Esophagus muscularis mucosa (tissue), 4 donors: Measurements from ENCODE around the gene EPB41. TPM values are rescaled to one million over a fixed set of nuclear protein-coding genes. Genes with fewer than 3 reads are reported as not detected.
"Not testable (repeated sequence)": the region's sequence is repeated elsewhere in the genome, so short reads cannot be mapped to it uniquely, and the experiment has no call there.

Experiments
- DNase-seq: peaks from one replicate; pipeline ENCODE4 v3.0.0-alpha.2; 2017; ENCODE audit errors: extremely low spot score
- H3K27ac ChIP-seq, 4 donors: fragments of 200-600 bp; sonication (generic); replicated peaks in 1 of 4; 1 replicate in 3 of 4; 2 replicates in 1 of 4; pipeline ENCODE4 v1.5.1; 2016 to 2019; ENCODE audit warnings: mild to moderate bottlenecking in 1 of 4
- H3K27me3 ChIP-seq, 4 donors: fragments of 200-600 bp; sonication (generic); one replicate each; pipeline versions ENCODE4 v1.5.1 to v1.6.0; 2016 to 2019
- H3K36me3 ChIP-seq, 4 donors: fragments of 200-600 bp; sonication (generic); one replicate each; pipeline ENCODE4 v1.5.1; 2016 to 2019
- H3K4me1 ChIP-seq, 4 donors: fragments of 200-600 bp; sonication (generic); one replicate each; pipeline ENCODE4 v1.5.1; 2016 to 2019
- H3K4me3 ChIP-seq, 4 donors: fragments of 200-600 bp; sonication (generic); 1 replicate in 2 of 4; 2 replicates in 2 of 4; pipeline ENCODE4 v1.5.1; 2016 to 2019; ENCODE audit warnings: mild to moderate bottlenecking in 4 of 4, moderate library complexity in 1 of 4
- H3K9me3 ChIP-seq, 4 donors: fragments of 200-600 bp; sonication (generic); 1 replicate in 3 of 4; 2 replicates in 1 of 4; pipeline ENCODE4 v1.5.1; 2016 to 2019
- EP300 ChIP-seq: sonication (generic); formaldehyde crosslinking; IDR thresholded peaks from one replicate; pipeline ENCODE4 v1.6.1; 2017; ENCODE audit warnings: antibody characterized with exemption
- POLR2A ChIP-seq: fragments of 450-650 bp; IDR thresholded peaks from one replicate; pipeline ENCODE4 v1.6.1; 2017; ENCODE audit warnings: antibody characterized with exemption, moderate library complexity, mild to moderate bottlenecking, low read depth
- POLR2AphosphoS5 ChIP-seq, 2 donors: sonication (generic); formaldehyde crosslinking; IDR thresholded peaks; one replicate each; pipeline ENCODE4 v1.6.1; 2017; ENCODE audit warnings: antibody characterized with exemption in 2 of 2
- WGBS: methylation state at CpG from one replicate; pipeline ENCODE4 v1.1.5; 2018; 5-methylcytosine and 5-hydroxymethylcytosine counted together
- intact Hi-C: fragments of 100-400 bp; cut with DNase I; formaldehyde crosslinking; loops from one replicate; pipeline ENCODE4 v1.15.1; 2023
- total RNA-seq, 4 donors: library from RNA; depleted of rRNA; stranded (reverse); fragments of >200 nt; gene quantifications; one replicate each; pipeline versions ENCODE4 v1.1.0 to v1.2.1, GENCODE V29; 2016
- TF ChIP-seq, protein P1 (sequence below), 3 experiments: fragments of 200-600 bp in 2 of 3; fragments of 450-650 bp in 1 of 3; sonication (generic) in 2 of 3; IDR thresholded peaks; one replicate each; pipeline ENCODE4 v1.5.1; 2017 to 2019; ENCODE audit warnings: antibody characterized with exemption in 3 of 3, mild to moderate bottlenecking in 2 of 3, moderate library complexity in 1 of 3

Gene EPB41
- total RNA-seq, 4 donors from 2014 or later: 18.2 to 24.6 (median 18.5) TPM

DNA sequence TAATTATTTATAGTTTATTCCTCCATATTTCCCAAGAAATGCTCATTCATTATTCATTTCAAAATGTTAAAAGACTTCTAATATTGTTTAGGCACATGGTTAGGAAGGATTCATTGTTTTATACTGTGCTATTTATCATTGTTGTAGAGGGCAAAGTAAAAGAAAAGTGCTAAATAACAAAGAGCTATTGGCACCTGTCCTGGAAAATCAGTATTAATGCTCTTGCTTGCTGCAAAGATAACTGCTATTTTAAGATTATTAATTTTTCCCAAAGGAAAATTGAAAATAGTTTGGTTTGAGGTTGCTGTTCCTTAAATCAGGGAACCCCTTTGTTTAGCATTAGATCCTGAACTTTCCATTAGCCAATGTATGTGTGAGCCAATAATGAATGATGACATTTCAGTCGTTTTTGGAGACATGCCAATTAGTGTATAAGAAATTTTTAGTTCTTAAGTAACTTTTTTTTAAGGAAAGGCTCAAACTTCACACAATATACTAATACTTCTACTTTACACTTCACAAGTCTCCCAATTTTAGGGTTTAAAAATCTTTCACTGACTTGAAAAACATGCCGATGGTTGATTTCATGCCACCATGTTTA lies 39.9 kb downstream of the EPB41 start:
- Histone ChIP-seq H3K4me3 (no peak overlapping the region), H3K27ac (no peak overlapping the region), H3K36me3 (no peaks in the 10 kb centered on the region), H3K9me3 (no peaks in the 10 kb centered on the region), H3K4me1 (peaks cover 7 to 10% (median 9%) of the 10 kb centered on the region in 4 donors), H3K27me3 (no peaks in the 10 kb centered on the region)
- 54% methylated on average over 2 of the region's 2 CpGs for WGBS
- no peak for DNase-seq
- TF ChIP-seq, protein P1, sequence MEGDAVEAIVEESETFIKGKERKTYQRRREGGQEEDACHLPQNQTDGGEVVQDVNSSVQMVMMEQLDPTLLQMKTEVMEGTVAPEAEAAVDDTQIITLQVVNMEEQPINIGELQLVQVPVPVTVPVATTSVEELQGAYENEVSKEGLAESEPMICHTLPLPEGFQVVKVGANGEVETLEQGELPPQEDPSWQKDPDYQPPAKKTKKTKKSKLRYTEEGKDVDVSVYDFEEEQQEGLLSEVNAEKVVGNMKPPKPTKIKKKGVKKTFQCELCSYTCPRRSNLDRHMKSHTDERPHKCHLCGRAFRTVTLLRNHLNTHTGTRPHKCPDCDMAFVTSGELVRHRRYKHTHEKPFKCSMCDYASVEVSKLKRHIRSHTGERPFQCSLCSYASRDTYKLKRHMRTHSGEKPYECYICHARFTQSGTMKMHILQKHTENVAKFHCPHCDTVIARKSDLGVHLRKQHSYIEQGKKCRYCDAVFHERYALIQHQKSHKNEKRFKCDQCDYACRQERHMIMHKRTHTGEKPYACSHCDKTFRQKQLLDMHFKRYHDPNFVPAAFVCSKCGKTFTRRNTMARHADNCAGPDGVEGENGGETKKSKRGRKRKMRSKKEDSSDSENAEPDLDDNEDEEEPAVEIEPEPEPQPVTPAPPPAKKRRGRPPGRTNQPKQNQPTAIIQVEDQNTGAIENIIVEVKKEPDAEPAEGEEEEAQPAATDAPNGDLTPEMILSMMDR (IDR thresholded peaks at IDR 0.05): no peak
- TF ChIP-seq POLR2AphosphoS5 (IDR thresholded peaks at IDR 0.05): no peak
- no peak for TF ChIP-seq POLR2A
- no peak for TF ChIP-seq EP300
- intact Hi-C loops: no loop called here

DNA sequence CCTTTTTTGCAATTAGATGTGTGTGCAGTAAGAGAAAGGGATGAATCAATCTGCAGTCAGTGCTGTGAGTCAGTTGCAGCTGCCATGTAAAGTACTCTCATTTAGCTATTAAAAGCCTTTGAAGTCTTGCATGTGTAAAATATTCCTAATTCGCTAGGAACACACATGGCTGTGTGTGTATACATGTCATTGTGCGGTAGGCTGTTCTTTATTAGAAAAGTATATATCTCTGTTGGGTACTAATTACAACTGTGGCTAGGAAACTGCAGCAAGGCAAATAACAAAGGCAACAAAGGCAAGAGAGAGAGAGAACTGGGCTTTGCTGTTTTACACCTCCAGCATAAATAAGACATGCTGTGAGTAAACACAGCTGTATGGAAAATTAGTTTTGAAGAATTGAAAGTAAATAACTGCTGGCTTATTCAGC lies 41.7 kb downstream of the EPB41 start:
- Histone ChIP-seq H3K27ac (no peak overlapping the region), H3K4me3 (no peak overlapping the region), H3K9me3 (no peaks in the 10 kb centered on the region), H3K4me1 (peaks cover 7 to 10% (median 9%) of the 10 kb centered on the region in 4 donors), H3K36me3 (no peaks in the 10 kb centered on the region), H3K27me3 (no peaks in the 10 kb centered on the region)
- DNase-seq: no peak
- TF ChIP-seq EP300: no peak
- no peak for TF ChIP-seq POLR2AphosphoS5 (IDR thresholded peaks at IDR 0.05)
- no peak for TF ChIP-seq POLR2A
- TF ChIP-seq, protein P1 (IDR thresholded peaks at IDR 0.05): no peak
- 97% methylated on average over 2 of the region's 2 CpGs for WGBS
- intact Hi-C loops: no loop called here

DNA sequence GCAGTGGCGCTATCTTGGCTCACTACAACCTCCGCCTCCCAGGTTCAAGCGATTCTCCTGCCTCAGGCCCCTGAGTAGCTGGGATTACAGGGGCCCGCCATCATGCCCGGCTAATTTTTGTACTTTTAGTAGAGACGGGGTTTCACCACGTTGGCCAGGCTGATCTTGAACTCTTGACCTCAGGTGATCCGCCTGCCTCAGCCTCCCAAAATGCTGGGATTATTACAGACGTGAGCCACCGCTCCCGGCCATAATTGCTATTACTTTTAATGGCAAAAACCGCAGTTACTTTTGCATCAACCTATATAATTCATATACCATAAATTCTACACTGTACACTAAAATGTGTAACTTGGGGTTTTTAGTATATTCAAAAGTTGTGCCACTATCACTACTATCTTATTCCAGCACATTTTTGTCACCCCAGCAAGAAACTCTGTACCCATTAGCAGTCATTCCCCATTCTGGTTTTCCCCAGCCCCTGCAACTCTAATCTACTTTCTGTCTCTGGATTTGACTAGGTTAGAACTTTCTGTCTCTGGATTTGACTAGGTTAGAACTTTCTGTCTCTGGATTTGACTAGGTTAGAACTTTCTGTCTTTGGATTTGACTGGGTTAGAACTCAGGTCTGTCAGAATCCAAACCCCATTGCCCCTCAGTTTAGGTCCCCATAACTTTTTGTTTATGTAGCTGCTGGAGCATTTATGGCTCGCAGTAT lies 47.9 kb downstream of the EPB41 start:
- H3K9me3 ChIP-seq, intact Hi-C loops, H3K36me3 ChIP-seq, H3K4me1 ChIP-seq, DNase-seq, H3K27me3 ChIP-seq, H3K27ac ChIP-seq, H3K4me3 ChIP-seq: not testable (repeated sequence)
- WGBS: 94% methylated on average over 13 of the region's 13 CpGs

DNA sequence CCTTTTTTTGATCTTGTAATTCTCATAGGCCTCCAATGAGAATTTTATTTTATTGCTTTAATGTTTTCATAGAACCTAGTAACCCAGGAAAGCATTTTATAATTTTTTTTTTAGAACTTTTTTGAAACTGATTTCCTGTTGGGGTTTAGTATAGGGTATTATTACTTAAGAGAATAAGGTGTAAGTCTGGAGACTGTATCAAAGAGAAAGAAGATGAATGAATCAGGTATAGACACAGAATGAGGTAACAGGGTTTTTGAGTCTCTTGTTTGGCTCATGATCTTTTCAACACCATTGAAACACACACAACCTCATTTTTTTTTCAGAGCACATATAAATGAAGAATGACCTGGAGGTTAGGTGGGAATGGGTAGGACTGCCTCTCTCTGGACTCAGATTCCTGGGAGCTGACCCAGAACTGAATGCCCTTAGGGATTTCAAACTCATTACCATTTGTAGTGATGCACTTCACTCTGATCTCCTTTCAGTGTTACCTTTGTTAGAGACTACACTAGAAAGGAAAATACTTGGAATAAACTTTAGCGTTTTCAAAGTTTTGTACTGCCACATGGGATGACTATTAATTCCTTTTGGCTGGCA lies 51.0 kb downstream of the EPB41 start:
- WGBS: 84% methylated on average over 1 of the region's 1 CpG
- H3K9me3 ChIP-seq: no peaks in the 10 kb centered on the region

DNA sequence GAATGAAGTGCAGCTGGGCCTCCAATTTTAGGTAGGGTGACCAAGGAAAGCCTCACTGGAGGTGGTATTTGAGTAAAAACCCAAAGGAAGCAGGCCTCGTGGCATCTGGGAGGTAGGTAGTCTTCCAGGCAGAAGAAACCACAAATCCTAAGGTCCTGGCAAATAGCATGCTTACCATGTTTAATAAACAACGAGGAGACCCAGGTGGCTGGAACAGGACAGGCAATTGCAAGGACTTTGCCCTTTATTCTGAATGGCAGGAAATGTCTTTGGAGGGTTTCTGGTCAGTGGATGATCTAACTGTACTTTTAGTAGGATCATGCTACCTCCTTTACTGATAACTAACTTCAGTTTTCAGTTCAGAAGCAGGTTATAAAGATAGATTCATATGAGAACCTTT lies 52.2 kb downstream of the EPB41 start:
- H3K9me3 ChIP-seq: no peaks in the 10 kb centered on the region
- intact Hi-C loops: no loop called here
- no peaks in the 10 kb centered on the region for H3K4me1 ChIP-seq
- no peaks in the 10 kb centered on the region for H3K36me3 ChIP-seq
- TF ChIP-seq, protein P1 (IDR thresholded peaks at IDR 0.05): no peak
- H3K27ac ChIP-seq: no peak overlapping the region
- H3K4me3 ChIP-seq: no peak overlapping the region
- 91% methylated on average over 2 of the region's 2 CpGs for WGBS
- no peak for DNase-seq
- no peaks in the 10 kb centered on the region for H3K27me3 ChIP-seq

More for the DNA sequence above, 51.0 kb downstream of the EPB41 start:
- TF ChIP-seq, protein P1 (IDR thresholded peaks at IDR 0.05): no peak
- TF ChIP-seq POLR2AphosphoS5 (IDR thresholded peaks at IDR 0.05) (no peak), POLR2A (no peak), EP300 (no peak)
- intact Hi-C loops: no loop called here
- Histone ChIP-seq H3K4me1 (no peaks in the 10 kb centered on the region), H3K36me3 (no peaks in the 10 kb centered on the region), H3K27ac (no peak overlapping the region), H3K4me3 (no peak overlapping the region), H3K27me3 (no peaks in the 10 kb centered on the region)
- no peak for DNase-seq
